Measurements from ENCODE around the gene MEGF11.
A peak's percentile ranks its signal among the peaks of the same experiment; 100 is the strongest.

Gene MEGF11

GRCh38 chr15:66293419-66294156, 40.0 kb upstream of the MEGF11 start, which contains the start of gene DIS3L:
DIS3L (plus strand) TSS chr15:66293568; CDS start chr15:66293597, 29 bp downstream.
- TF ChIP-seq, protein P1, sequence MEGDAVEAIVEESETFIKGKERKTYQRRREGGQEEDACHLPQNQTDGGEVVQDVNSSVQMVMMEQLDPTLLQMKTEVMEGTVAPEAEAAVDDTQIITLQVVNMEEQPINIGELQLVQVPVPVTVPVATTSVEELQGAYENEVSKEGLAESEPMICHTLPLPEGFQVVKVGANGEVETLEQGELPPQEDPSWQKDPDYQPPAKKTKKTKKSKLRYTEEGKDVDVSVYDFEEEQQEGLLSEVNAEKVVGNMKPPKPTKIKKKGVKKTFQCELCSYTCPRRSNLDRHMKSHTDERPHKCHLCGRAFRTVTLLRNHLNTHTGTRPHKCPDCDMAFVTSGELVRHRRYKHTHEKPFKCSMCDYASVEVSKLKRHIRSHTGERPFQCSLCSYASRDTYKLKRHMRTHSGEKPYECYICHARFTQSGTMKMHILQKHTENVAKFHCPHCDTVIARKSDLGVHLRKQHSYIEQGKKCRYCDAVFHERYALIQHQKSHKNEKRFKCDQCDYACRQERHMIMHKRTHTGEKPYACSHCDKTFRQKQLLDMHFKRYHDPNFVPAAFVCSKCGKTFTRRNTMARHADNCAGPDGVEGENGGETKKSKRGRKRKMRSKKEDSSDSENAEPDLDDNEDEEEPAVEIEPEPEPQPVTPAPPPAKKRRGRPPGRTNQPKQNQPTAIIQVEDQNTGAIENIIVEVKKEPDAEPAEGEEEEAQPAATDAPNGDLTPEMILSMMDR (conservative IDR thresholded peaks at IDR 0.05; ENCODE audit: control insufficient read depth, insufficient read depth, low read depth, low read length) = no peak
- DNase-seq (ENCODE audit: low read depth) = peak; percentile 21
- peak within 1 kb of the TSS; percentile 65 for H3K4me3 ChIP-seq (ENCODE audit: control insufficient read depth, low read depth, low read length)

GRCh38 chr15:66292571-66293418, 39.2 kb upstream of the MEGF11 start:
- H3K4me3 ChIP-seq (ENCODE audit: control insufficient read depth, low read depth, low read length) = peak overlapping the region; percentile 65
- DNase-seq (ENCODE audit: low read depth) = no peak
- TF ChIP-seq, protein P1 (conservative IDR thresholded peaks at IDR 0.05; ENCODE audit: control insufficient read depth, insufficient read depth, low read depth, low read length) = no peak

GRCh38 chr15:66291816-66292570, 38.4 kb upstream of the MEGF11 start:
- no peak for DNase-seq (ENCODE audit: low read depth)
- no peak overlapping the region for H3K4me3 ChIP-seq (ENCODE audit: control insufficient read depth, low read depth, low read length)
- TF ChIP-seq, protein P1 (conservative IDR thresholded peaks at IDR 0.05; ENCODE audit: control insufficient read depth, insufficient read depth, low read depth, low read length) = no peak

DNA sequence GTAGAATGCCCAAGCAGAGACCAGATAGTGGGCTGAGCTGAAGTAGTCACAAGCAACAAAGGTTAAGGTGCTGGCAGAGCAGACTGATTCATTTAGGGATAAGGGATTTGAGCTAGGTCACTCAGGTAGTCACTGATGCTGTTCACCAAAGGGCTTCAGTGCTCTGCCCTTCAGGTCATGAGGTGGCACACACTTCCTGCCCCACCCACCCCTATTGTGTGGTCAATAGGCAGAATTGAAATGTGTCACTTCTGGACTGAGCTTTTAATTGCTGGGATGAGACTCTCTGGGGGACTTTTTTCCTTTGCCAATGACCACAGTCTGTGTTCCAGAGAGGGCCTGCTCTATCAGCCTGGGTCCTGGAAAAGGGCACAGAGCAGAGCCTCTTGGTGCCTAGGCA, 37.0 kb upstream of the MEGF11 start:
- no peak overlapping the region for H3K4me3 ChIP-seq (ENCODE audit: control insufficient read depth, low read depth, low read length)
- TF ChIP-seq, protein P1 (conservative IDR thresholded peaks at IDR 0.05; ENCODE audit: control insufficient read depth, insufficient read depth, low read depth, low read length) = no peak
- DNase-seq (ENCODE audit: low read depth) = no peak

DNA sequence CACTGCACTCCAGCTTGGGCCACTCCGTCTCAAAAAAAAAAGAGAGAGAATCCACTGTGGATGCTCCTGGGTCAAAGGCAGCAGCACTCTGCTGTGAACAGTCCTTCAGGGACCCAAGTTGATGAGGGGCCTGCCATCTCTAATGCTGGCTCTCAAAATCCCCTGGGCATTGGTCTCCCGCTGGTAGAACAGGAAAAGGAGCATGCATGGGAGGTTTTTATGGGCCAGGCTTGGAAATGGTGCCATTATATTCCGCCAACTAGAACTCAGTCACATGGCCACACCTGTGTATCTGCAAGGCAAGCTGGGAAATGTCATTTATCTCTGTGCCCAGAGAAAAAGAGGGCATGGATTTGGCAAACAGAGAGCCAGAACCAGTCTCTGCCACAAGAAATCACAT, 36.5 kb upstream of the MEGF11 start:
- no peak for DNase-seq (ENCODE audit: low read depth)
- H3K4me3 ChIP-seq (ENCODE audit: control insufficient read depth, low read depth, low read length) = no peak overlapping the region
- TF ChIP-seq, protein P1 (conservative IDR thresholded peaks at IDR 0.05; ENCODE audit: control insufficient read depth, insufficient read depth, low read depth, low read length) = no peak

DNA sequence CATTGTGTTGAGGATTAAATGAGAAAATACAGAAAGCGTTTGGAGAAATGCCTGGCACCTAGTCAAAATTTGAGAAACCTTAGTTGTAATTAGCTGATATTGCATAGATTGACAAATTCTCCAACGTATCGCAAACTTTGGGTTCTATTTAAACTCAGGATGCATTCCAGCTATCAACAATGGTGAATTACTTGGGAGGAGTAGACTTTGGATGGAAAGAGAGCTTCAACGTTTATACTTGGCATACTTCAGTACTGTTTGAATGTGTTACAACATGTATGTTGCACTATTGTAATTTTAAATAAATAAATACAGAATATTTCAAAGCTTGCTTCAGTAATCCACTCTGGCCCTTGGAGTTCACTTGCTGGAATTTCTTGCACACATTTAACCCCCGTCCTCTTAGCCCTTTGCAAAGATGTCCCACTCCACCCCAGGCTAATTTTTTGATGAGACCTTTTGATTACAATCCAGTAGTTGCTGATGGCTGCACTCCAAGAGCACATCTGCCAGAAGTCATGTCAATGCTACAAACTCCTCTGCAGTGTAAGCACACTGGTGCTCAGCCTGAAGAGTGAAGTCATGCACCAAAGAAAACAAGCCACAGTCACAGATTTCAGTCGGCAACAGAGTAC, 35.1 kb upstream of the MEGF11 start:
- H3K4me3 ChIP-seq (ENCODE audit: control insufficient read depth, low read depth, low read length) = no peak overlapping the region
- DNase-seq (ENCODE audit: low read depth) = peak; percentile 45
- TF ChIP-seq, protein P1 (conservative IDR thresholded peaks at IDR 0.05; ENCODE audit: control insufficient read depth, insufficient read depth, low read depth, low read length) = no peak

All from fibroblast of mammary gland (primary cell).